ENCODE measurements around the gene KCNIP4.

DNA sequence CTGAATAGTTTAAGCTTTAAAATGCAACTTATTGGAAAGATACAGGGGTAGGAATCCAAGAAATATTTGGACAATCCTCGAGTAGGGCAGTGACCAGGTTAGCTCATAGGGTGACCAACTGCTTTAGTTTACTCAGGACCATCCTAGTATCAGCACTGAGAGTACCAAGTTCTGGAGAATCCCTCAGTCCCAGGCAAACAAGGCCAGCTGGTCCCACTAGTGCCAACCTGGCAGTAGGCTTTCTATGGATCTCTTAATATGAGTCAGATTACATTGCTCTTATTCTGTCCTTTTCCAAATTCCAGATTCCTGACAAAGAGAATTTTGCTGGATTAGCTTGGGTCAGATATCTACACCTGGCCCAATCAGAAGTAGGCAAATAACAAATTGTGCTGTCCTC is 493.7 kb downstream of the KCNIP4 start:
- TF ChIP-seq, protein P1, sequence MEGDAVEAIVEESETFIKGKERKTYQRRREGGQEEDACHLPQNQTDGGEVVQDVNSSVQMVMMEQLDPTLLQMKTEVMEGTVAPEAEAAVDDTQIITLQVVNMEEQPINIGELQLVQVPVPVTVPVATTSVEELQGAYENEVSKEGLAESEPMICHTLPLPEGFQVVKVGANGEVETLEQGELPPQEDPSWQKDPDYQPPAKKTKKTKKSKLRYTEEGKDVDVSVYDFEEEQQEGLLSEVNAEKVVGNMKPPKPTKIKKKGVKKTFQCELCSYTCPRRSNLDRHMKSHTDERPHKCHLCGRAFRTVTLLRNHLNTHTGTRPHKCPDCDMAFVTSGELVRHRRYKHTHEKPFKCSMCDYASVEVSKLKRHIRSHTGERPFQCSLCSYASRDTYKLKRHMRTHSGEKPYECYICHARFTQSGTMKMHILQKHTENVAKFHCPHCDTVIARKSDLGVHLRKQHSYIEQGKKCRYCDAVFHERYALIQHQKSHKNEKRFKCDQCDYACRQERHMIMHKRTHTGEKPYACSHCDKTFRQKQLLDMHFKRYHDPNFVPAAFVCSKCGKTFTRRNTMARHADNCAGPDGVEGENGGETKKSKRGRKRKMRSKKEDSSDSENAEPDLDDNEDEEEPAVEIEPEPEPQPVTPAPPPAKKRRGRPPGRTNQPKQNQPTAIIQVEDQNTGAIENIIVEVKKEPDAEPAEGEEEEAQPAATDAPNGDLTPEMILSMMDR (optimal IDR thresholded peaks at IDR 0.05 in 1 of 3, IDR thresholded peaks at IDR 0.05 in 1 of 3, conservative IDR thresholded peaks at IDR 0.05 in 1 of 3; ENCODE audit: extremely low read depth in 1 of 3, insufficient read depth in 2 of 3, low read length in 3 of 3): no peak
- no peak for TF ChIP-seq EZH2 (IDR thresholded peaks at IDR 0.05; ENCODE audit: low read length)

All from keratinocyte (primary cell).